GM23248 (cell line): ENCODE measurements around the gene DNAH9. TPM values are rescaled to one million over a fixed set of nuclear protein-coding genes. Genes with fewer than 3 reads are reported as not detected.

Experiments used
- DNase-seq: peaks from one replicate; pipeline ENCODE4 v3.0.0-alpha.2; 2015
- H2AFZ ChIP-seq: fragments of 200-600 bp; sonication (generic); 2 replicates; pipeline ENCODE4 v1.6.1; 2016; ENCODE audit warnings: antibody characterized with exemption
- H3F3A ChIP-seq: fragments of 200-600 bp; sonication (generic); 2 replicates; pipeline ENCODE4 v1.6.1; 2016; ENCODE audit warnings: mild to moderate bottlenecking, antibody characterized with exemption, mixed run types; ENCODE audit not compliant: insufficient read depth
- H3K27ac ChIP-seq: fragments of 200-600 bp; sonication (generic); 2 replicates; pipeline ENCODE4 v1.5.1; 2016; ENCODE audit warnings: mild to moderate bottlenecking
- H3K27me3 ChIP-seq: fragments of 200-600 bp; sonication (generic); replicated peaks from 2 replicates; pipeline ENCODE4 v1.6.1; 2016; ENCODE audit warnings: mild to moderate bottlenecking; ENCODE audit not compliant: insufficient read depth
- H3K36me3 ChIP-seq: fragments of 200-600 bp; sonication (generic); 2 replicates; pipeline ENCODE4 v1.6.1; 2016; ENCODE audit warnings: low read depth, mild to moderate bottlenecking
- H3K4me1 ChIP-seq: fragments of 200-600 bp; sonication (generic); 2 replicates; pipeline ENCODE4 v1.6.1; 2016; ENCODE audit warnings: mild to moderate bottlenecking; ENCODE audit not compliant: insufficient read depth
- H3K4me2 ChIP-seq: fragments of 200-600 bp; sonication (generic); one replicate; pipeline ENCODE4 v1.6.1; 2016; ENCODE audit warnings: mild to moderate bottlenecking; ENCODE audit not compliant: unreplicated experiment
- H3K4me3 ChIP-seq: fragments of 200-600 bp; sonication (generic); 2 replicates; pipeline ENCODE4 v1.5.1; 2016; ENCODE audit warnings: mild to moderate bottlenecking
- H3K79me2 ChIP-seq: fragments of 200-600 bp; sonication (generic); 2 replicates; pipeline ENCODE4 v1.6.1; 2016; ENCODE audit warnings: mild to moderate bottlenecking; ENCODE audit not compliant: insufficient read depth
- H3K9ac ChIP-seq: fragments of 200-600 bp; sonication (generic); 2 replicates; pipeline ENCODE4 v1.6.1; 2016; ENCODE audit warnings: mild to moderate bottlenecking
- H3K9me2 ChIP-seq: fragments of 200-600 bp; sonication (generic); 2 replicates; pipeline ENCODE4 v1.6.1; 2016; ENCODE audit warnings: mixed run types, mild to moderate bottlenecking, moderate library complexity; ENCODE audit not compliant: insufficient read depth
- H3K9me3 ChIP-seq: fragments of 200-600 bp; sonication (generic); one replicate; pipeline ENCODE4 v1.6.1; 2017; ENCODE audit warnings: low read depth
- H4K20me1 ChIP-seq: fragments of 200-600 bp; sonication (generic); 2 replicates; pipeline ENCODE4 v1.6.0; 2016; ENCODE audit not compliant: insufficient read depth
- EZH2 ChIP-seq: fragments of 200-600 bp; sonication (generic); IDR thresholded peaks from 2 replicates; pipeline ENCODE4 v1.6.1; 2018; ENCODE audit warnings: antibody characterized with exemption, mild to moderate bottlenecking; ENCODE audit not compliant: insufficient read depth, poor library complexity, severe bottlenecking
- EZH2phosphoT487 ChIP-seq: fragments of 200-600 bp; sonication (generic); IDR thresholded peaks from 2 replicates; pipeline ENCODE4 v1.6.1; 2018; ENCODE audit warnings: antibody characterized with exemption, moderate library complexity, mild to moderate bottlenecking, low read depth; ENCODE audit not compliant: insufficient read depth
- WGBS, 2 experiments: methylation state at CpG; one replicate each; pipeline ENCODE4 v1.1.6; 2015 to 2017; ENCODE audit warnings: low lambda C conversion rate in 2 of 2, low coverage in 1 of 2; ENCODE audit errors: missing lambda C conversion rate in 2 of 2; 5-methylcytosine and 5-hydroxymethylcytosine counted together
- in situ Hi-C: fragments of 300-500 bp; cut with MboI; formaldehyde crosslinking; loops from 2 replicates; pipeline ENCODE4 v1.15.0; 2020
- polyA plus RNA-seq: library from polyadenylated mRNA; unstranded; fragments of >200 nt; fragmentation: Nextera tagmentation; extraction: Ambion mirVana; gene quantifications from 2 replicates; pipeline ENCODE4 v1.2.1, GENCODE V29; 2016
- total RNA-seq: library from RNA; depleted of rRNA; stranded (reverse); fragments of >200 nt; shearing (Covaris generic); gene quantifications from 2 replicates; pipeline ENCODE4 v1.2.3, GENCODE V29; 2014; rRNA removed

DNAH9 gene
- not detected in 2 replicates for total RNA-seq
- not detected in 2 replicates for polyA plus RNA-seq

GRCh38 chr17:11598274-11599221 lies at the start of gene DNAH9:
TSS of gene DNAH9 (plus strand) at chr17:11598470. CDS start at chr17:11598499, 29 bp downstream.
- Histone ChIP-seq H3K36me3 (no peaks in the 10 kb centered on the region), H2AFZ (peak within 1 kb of the TSS; percentile 2; the same call in 1 of the 2 replicates), H3K27me3 (no peaks in the 10 kb centered on the region), H3K4me1 (no peaks in the 10 kb centered on the region), H4K20me1 (no peaks in the 10 kb centered on the region), H3K4me3 (peak within 1 kb of the TSS; percentile 25), H3K4me2 (no peak within 1 kb of the TSS), H3K27ac (no peak within 1 kb of the TSS), H3F3A (no peaks in the 10 kb centered on the region), H3K9me3 (no peaks in the 10 kb centered on the region), H3K9me2 (no peaks in the 10 kb centered on the region), H3K9ac (no peak within 1 kb of the TSS), H3K79me2 (no peaks in the 10 kb centered on the region)
- 6 to 7% methylated on average over 74 to 83 of the region's 84 CpGs for WGBS, 2 experiments
- no peak for TF ChIP-seq EZH2
- no peak for TF ChIP-seq EZH2phosphoT487
- in situ Hi-C loops: no loop called here
- peak; percentile 64 for DNase-seq

- Histone ChIP-seq H4K20me1 (no peaks in the 10 kb centered on the region), H3K9me3 (no peaks in the 10 kb centered on the region), H3K27me3 (no peaks in the 10 kb centered on the region), H3K4me3 (no peak overlapping the region), H3F3A (no peaks in the 10 kb centered on the region), H3K4me2 (no peak overlapping the region), H3K36me3 (no peaks in the 10 kb centered on the region), H3K27ac (no peak overlapping the region), H3K79me2 (no peaks in the 10 kb centered on the region), H3K9me2 (no peaks in the 10 kb centered on the region), H3K4me1 (no peaks in the 10 kb centered on the region), H3K9ac (no peak overlapping the region), H2AFZ (no peak overlapping the region)
- TF ChIP-seq EZH2phosphoT487: no peak
- TF ChIP-seq EZH2: no peak
- in situ Hi-C loops: no loop called here
- WGBS, 2 experiments: 39 to 47% methylated on average over 2 of the region's 2 CpGs
- no peak for DNase-seq
These were observed 47.8 kb upstream of the DNAH9 start for GRCh38 chr17:11550431-11550830.

GRCh38 chr17:11551442-11551841 lies 46.8 kb upstream of the DNAH9 start:
- DNase-seq: no peak
- no peaks in the 10 kb centered on the region for H3K9me3 ChIP-seq
- H3K4me1 ChIP-seq: no peaks in the 10 kb centered on the region
- WGBS, 2 experiments: 28 to 33% methylated on average over 6 of the region's 6 CpGs
- H3K4me3 ChIP-seq: no peak overlapping the region
- no peak overlapping the region for H3K9ac ChIP-seq
- no peak overlapping the region for H2AFZ ChIP-seq
- H3K27ac ChIP-seq: no peak overlapping the region
- in situ Hi-C loops: no loop called here
- no peaks in the 10 kb centered on the region for H3K79me2 ChIP-seq
- no peaks in the 10 kb centered on the region for H3K36me3 ChIP-seq
- no peaks in the 10 kb centered on the region for H3K9me2 ChIP-seq
- H3K27me3 ChIP-seq: no peaks in the 10 kb centered on the region
- no peaks in the 10 kb centered on the region for H4K20me1 ChIP-seq
- no peaks in the 10 kb centered on the region for H3F3A ChIP-seq
- TF ChIP-seq EZH2phosphoT487: no peak
- no peak for TF ChIP-seq EZH2
- H3K4me2 ChIP-seq: no peak overlapping the region

- Histone ChIP-seq H3K4me2 (no peak overlapping the region), H2AFZ (no peak overlapping the region), H3K4me3 (no peak overlapping the region), H3F3A (no peaks in the 10 kb centered on the region), H3K9me2 (no peaks in the 10 kb centered on the region), H3K27ac (no peak overlapping the region), H3K79me2 (no peaks in the 10 kb centered on the region), H3K4me1 (no peaks in the 10 kb centered on the region), H3K36me3 (no peaks in the 10 kb centered on the region), H3K9me3 (no peaks in the 10 kb centered on the region), H3K9ac (no peak overlapping the region), H4K20me1 (no peaks in the 10 kb centered on the region), H3K27me3 (no peaks in the 10 kb centered on the region)
- WGBS, 2 experiments: 0% methylated on average over 1 of the region's 1 CpG
- TF ChIP-seq EZH2 (no peak), EZH2phosphoT487 (no peak)
- in situ Hi-C loops: no loop called here
- no peak for DNase-seq
These were observed 45.1 kb upstream of the DNAH9 start for GRCh38 chr17:11553135-11553534.
